Mammary epithelial cell (primary cell): ENCODE measurements around the gene MOB3B.

Experiments
- EZH2 ChIP-seq: IDR thresholded peaks from 2 replicates; pipeline ENCODE4 v1.6.1; 2012; ENCODE audit warnings: low read length, inconsistent platforms, borderline replicate concordance
- TF ChIP-seq, protein P1 (sequence below), 2 donors: IDR thresholded peaks in 1 of 2; conservative IDR thresholded peaks in 1 of 2; 2 replicates each; pipeline ENCODE4 v1.5.1; 2011 to 2012; ENCODE audit warnings: inconsistent platforms in 2 of 2, low read length in 2 of 2, mild to moderate bottlenecking in 2 of 2, control low read depth in 1 of 2, low read depth in 1 of 2; ENCODE audit not compliant: insufficient read depth in 1 of 2; ENCODE audit errors: extremely low read depth in 1 of 2

DNA sequence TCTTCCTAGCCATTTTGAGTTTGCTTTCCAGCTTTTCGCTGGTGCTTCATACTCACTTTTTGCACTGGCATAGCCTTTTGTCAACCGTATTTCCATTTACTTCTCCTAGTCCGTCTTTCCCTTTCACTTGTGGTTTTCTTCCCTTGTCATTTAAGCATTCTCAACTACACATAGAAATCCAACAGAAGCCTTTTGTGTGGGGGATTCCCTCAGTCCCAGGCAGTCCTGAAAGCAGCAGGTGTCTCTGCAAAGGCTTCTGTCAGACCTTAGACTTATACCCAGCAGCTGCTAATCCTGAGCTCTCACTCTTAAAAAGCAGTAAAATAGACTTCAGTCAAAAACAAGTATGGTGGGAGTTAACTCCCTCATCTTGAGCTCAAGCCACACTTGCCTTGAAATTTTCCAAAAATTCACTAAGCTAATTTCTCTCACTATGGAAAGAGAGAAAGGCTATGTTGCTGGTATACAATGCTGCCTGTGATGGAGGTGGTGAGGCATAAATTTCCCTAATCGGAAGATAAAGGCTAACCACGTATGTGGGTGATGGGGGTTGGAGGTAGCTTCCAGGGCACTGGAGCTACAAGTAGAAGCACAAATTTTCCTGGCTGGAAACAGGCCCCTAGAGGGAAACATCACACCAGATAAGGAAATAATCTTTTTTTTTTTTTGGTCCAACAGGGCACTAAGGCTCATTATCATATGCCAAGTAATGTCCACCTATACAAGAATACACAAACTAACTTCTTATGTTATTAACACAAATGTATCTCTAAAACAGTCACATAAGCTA, 40.3 kb downstream of the MOB3B start:
- TF ChIP-seq, protein P1, sequence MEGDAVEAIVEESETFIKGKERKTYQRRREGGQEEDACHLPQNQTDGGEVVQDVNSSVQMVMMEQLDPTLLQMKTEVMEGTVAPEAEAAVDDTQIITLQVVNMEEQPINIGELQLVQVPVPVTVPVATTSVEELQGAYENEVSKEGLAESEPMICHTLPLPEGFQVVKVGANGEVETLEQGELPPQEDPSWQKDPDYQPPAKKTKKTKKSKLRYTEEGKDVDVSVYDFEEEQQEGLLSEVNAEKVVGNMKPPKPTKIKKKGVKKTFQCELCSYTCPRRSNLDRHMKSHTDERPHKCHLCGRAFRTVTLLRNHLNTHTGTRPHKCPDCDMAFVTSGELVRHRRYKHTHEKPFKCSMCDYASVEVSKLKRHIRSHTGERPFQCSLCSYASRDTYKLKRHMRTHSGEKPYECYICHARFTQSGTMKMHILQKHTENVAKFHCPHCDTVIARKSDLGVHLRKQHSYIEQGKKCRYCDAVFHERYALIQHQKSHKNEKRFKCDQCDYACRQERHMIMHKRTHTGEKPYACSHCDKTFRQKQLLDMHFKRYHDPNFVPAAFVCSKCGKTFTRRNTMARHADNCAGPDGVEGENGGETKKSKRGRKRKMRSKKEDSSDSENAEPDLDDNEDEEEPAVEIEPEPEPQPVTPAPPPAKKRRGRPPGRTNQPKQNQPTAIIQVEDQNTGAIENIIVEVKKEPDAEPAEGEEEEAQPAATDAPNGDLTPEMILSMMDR (conservative IDR thresholded peaks at IDR 0.05 in 1 of 2, IDR thresholded peaks at IDR 0.05 in 1 of 2; ENCODE audit: extremely low read depth in 1 of 2, insufficient read depth in 1 of 2, low read depth in 1 of 2, low read length in 2 of 2), result no peak
- no peak for TF ChIP-seq EZH2
